Sigmoid colon (tissue), 4 donors: ENCODE results near the gene CHD3.

Source experiments
- EP300 ChIP-seq, 4 donors: sonication (generic); formaldehyde crosslinking; IDR thresholded peaks; one replicate each; pipeline ENCODE4 v1.6.1; 2017; ENCODE audit warnings: antibody characterized with exemption in 4 of 4
- POLR2AphosphoS5 ChIP-seq, 4 donors: sonication (generic); formaldehyde crosslinking; IDR thresholded peaks; one replicate each; pipeline ENCODE4 v1.6.1; 2017; ENCODE audit warnings: antibody characterized with exemption in 4 of 4
- TF ChIP-seq, protein P1 (sequence below), 4 experiments: fragments of 450-650 bp in 3 of 4; fragments of 200-600 bp in 1 of 4; IDR thresholded peaks; one replicate each; pipeline ENCODE4 v1.5.1; 2016 to 2019; ENCODE audit warnings: antibody characterized with exemption in 4 of 4, mild to moderate bottlenecking in 3 of 4, moderate library complexity in 2 of 4

DNA sequence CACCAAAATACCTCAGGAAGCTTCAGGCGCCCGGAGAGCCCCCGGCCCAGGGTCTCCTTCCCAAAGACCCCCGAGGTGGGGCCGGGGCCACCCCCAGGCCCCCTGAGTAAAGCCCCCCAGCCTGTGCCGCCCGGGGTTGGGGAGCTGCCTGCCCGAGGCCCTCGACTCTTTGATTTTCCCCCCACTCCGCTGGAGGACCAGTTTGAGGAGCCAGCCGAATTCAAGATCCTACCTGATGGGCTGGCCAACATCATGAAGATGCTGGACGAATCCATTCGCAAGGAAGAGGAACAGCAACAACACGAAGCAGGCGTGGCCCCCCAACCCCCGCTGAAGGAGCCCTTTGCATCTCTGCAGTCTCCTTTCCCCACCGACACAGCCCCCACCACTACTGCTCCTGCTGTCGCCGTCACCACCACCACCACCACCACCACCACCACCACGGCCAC, 40.4 kb upstream of the CHD3 start:
- TF ChIP-seq, protein P1, sequence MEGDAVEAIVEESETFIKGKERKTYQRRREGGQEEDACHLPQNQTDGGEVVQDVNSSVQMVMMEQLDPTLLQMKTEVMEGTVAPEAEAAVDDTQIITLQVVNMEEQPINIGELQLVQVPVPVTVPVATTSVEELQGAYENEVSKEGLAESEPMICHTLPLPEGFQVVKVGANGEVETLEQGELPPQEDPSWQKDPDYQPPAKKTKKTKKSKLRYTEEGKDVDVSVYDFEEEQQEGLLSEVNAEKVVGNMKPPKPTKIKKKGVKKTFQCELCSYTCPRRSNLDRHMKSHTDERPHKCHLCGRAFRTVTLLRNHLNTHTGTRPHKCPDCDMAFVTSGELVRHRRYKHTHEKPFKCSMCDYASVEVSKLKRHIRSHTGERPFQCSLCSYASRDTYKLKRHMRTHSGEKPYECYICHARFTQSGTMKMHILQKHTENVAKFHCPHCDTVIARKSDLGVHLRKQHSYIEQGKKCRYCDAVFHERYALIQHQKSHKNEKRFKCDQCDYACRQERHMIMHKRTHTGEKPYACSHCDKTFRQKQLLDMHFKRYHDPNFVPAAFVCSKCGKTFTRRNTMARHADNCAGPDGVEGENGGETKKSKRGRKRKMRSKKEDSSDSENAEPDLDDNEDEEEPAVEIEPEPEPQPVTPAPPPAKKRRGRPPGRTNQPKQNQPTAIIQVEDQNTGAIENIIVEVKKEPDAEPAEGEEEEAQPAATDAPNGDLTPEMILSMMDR (IDR thresholded peaks at IDR 0.05), result no peak
- no peak for TF ChIP-seq EP300 (IDR thresholded peaks at IDR 0.05)
- no peak for TF ChIP-seq POLR2AphosphoS5 (IDR thresholded peaks at IDR 0.05)
